Endodermal cell (in vitro differentiated cells): Measurements from ENCODE around the gene MPRIP. TPM values are rescaled to one million over a fixed set of nuclear protein-coding genes. Genes with fewer than 3 reads are reported as not detected.
A peak's percentile ranks its signal among the peaks of the same experiment; 100 is the strongest.

ENCODE experiments used
- DNase-seq: peaks from one replicate; pipeline ENCODE4 v3.0.0-alpha.2; 2017
- H3K27ac ChIP-seq: 2 replicates; pipeline ENCODE4 v1.5.1; 2013; ENCODE audit warnings: mild to moderate bottlenecking, low read depth, low read length, moderate library complexity
- H3K27me3 ChIP-seq: 2 replicates; pipeline ENCODE4 v1.6.1; 2013; ENCODE audit warnings: mild to moderate bottlenecking, low read length, moderate library complexity; ENCODE audit not compliant: insufficient read depth, control insufficient read depth, poor library complexity, severe bottlenecking
- H3K36me3 ChIP-seq: 2 replicates; pipeline ENCODE4 v1.7.0; 2013; ENCODE audit warnings: mild to moderate bottlenecking, low read length, moderate library complexity; ENCODE audit not compliant: control insufficient read depth, insufficient read depth
- H3K4me1 ChIP-seq: one replicate; pipeline ENCODE4 v1.7.0; 2013; ENCODE audit warnings: low read length; ENCODE audit not compliant: control insufficient read depth, insufficient read depth
- H3K4me3 ChIP-seq: 2 replicates; pipeline ENCODE4 v1.5.1; 2013; ENCODE audit warnings: mild to moderate bottlenecking, low read length, moderate library complexity
- H3K9ac ChIP-seq: 2 replicates; pipeline ENCODE4 v1.6.1; 2013; ENCODE audit warnings: mild to moderate bottlenecking, low read length, moderate library complexity; ENCODE audit not compliant: poor library complexity, severe bottlenecking; ENCODE audit errors: extremely low read depth
- H3K9me3 ChIP-seq: 2 replicates; pipeline ENCODE4 v1.6.1; 2013; ENCODE audit warnings: mild to moderate bottlenecking, low read length, moderate library complexity; ENCODE audit not compliant: control insufficient read depth
- H3K27ac Mint-ChIP-seq: 2 replicates; pipeline ENCODE4 v1.8.0; 2020; ENCODE audit warnings: mixed read lengths
- H3K27me3 Mint-ChIP-seq: 2 replicates; pipeline ENCODE4 v1.8.0; 2021; ENCODE audit warnings: mild to moderate bottlenecking, mixed read lengths; ENCODE audit not compliant: insufficient read depth
- H3K36me3 Mint-ChIP-seq: 2 replicates; pipeline ENCODE4 v1.8.0; 2020; ENCODE audit warnings: low read depth, mixed read lengths
- H3K4me1 Mint-ChIP-seq: 2 replicates; pipeline ENCODE4 v1.8.0; 2020; ENCODE audit warnings: mixed read lengths
- H3K4me3 Mint-ChIP-seq: 2 replicates; pipeline ENCODE4 v1.8.0; 2020; ENCODE audit warnings: mild to moderate bottlenecking, moderate library complexity, mixed read lengths
- H3K9me3 Mint-ChIP-seq: 2 replicates; pipeline ENCODE4 v1.8.0; 2020; ENCODE audit warnings: mild to moderate bottlenecking, mixed read lengths
- CTCF ChIP-seq: fragments of 200-600 bp; sonication (generic); conservative IDR thresholded peaks from 2 replicates; pipeline ENCODE4 v1.5.0; 2021; ENCODE audit warnings: antibody characterized with exemption, mild to moderate bottlenecking
- WGBS, 2 experiments: methylation state at CpG; one replicate each; pipeline versions ENCODE4 v1.1.5 to v1.1.7; 2013; ENCODE audit warnings: missing lambda C conversion rate in 2 of 2, mixed read lengths in 1 of 2; ENCODE audit not compliant: insufficient coverage in 1 of 2, insufficient read length in 1 of 2; 5-methylcytosine and 5-hydroxymethylcytosine counted together
- total RNA-seq, 2 donors: library from RNA; stranded (reverse); fragmentation: NEBNext Ultra II Directional in 1 of 2; extraction: Animal tissue kit (Norgen Biotek cat#: 25700) in 1 of 2; gene quantifications; 2 replicates in 1 of 2; 3 replicates in 1 of 2; pipeline ENCODE4 v1.2.1, GENCODE V29; 2021

Gene MPRIP
- total RNA-seq, 2 donors from 2014 or later, result 154 to 155 TPM

DNA sequence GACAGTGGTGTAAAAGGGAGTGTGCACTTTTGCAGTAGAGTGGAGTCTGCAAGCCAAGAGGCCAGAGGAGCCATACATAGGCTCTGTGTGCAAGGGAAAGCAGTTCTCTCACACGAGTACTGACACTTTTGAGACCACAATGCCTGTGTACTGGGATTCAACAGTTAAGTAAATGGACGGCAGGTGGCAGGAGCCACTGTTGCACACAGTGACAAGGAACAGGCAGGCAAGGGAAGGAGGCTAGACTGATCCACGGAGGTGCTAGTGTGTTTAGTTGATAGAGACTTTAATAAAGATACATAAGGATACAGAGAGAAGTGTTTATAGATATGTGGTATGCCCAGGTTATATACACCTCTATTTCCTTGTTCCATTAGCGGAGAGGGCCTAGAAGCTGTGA lies 67.0 kb downstream of the MPRIP start:
- no peaks in the 10 kb centered on the region for H3K9me3 ChIP-seq
- WGBS, 2 experiments, result 90 to 91% methylated on average over 4 of the region's 4 CpGs
- H3K4me1 ChIP-seq, result no peaks in the 10 kb centered on the region
- no peaks in the 10 kb centered on the region for H3K9me3 Mint-ChIP-seq
- peak overlapping the region; percentile 27 for H3K27ac Mint-ChIP-seq
- H3K27me3 ChIP-seq, result no peaks in the 10 kb centered on the region
- H3K4me1 Mint-ChIP-seq, result no peaks in the 10 kb centered on the region
- H3K36me3 Mint-ChIP-seq, result no peaks in the 10 kb centered on the region
- H3K9ac ChIP-seq, result no peak overlapping the region
- no peak for TF ChIP-seq CTCF
- H3K4me3 ChIP-seq, result no peak overlapping the region
- no peak overlapping the region for H3K27ac ChIP-seq
- no peaks in the 10 kb centered on the region for H3K36me3 ChIP-seq
- H3K4me3 Mint-ChIP-seq, result no peak overlapping the region
- H3K27me3 Mint-ChIP-seq, result no peaks in the 10 kb centered on the region
- no peak for DNase-seq

DNA sequence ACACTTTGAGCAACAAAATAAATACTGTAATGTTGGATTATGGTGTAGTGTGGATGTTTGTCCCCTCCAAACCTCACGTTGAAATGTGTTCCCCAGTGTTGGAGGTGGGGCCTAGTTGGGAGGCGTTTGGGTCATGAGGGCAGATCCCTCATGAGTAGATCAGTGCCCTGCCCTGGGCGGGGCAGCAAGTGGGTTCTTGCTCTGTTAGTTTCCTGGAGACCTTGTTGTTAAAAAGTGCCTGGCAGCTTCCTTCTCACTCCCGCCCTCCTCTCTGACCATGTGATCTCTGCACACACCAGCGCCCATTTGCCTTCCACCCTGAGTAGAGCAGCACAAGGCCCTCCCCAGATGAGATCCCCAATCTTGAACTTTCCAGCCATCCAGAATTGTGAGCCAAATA lies 67.7 kb downstream of the MPRIP start:
- no peaks in the 10 kb centered on the region for H3K36me3 ChIP-seq
- no peak overlapping the region for H3K9ac ChIP-seq
- H3K4me1 Mint-ChIP-seq, result no peaks in the 10 kb centered on the region
- no peak for DNase-seq
- H3K27ac ChIP-seq, result no peak overlapping the region
- no peak overlapping the region for H3K4me3 Mint-ChIP-seq
- no peaks in the 10 kb centered on the region for H3K36me3 Mint-ChIP-seq
- H3K27me3 ChIP-seq, result no peaks in the 10 kb centered on the region
- H3K4me3 ChIP-seq, result no peak overlapping the region
- H3K27me3 Mint-ChIP-seq, result no peaks in the 10 kb centered on the region
- H3K9me3 Mint-ChIP-seq, result no peaks in the 10 kb centered on the region
- H3K27ac Mint-ChIP-seq, result peak overlapping the region; percentile 4
- no peaks in the 10 kb centered on the region for H3K9me3 ChIP-seq
- WGBS, 2 experiments, result 89 to 92% methylated on average over 4 to 5 of the region's 5 CpGs
- H3K4me1 ChIP-seq, result no peaks in the 10 kb centered on the region
- TF ChIP-seq CTCF, result no peak

GRCh38 chr17:17110520-17110919 lies 68.3 kb downstream of the MPRIP start:
- Histone ChIP-seq H3K4me3 (no peak overlapping the region), H3K9ac (no peak overlapping the region), H3K9me3 (no peaks in the 10 kb centered on the region), H3K27me3 (no peaks in the 10 kb centered on the region), H3K27ac (no peak overlapping the region), H3K36me3 (no peaks in the 10 kb centered on the region), H3K4me1 (no peaks in the 10 kb centered on the region)
- DNase-seq, result no peak
- Mint-ChIP-seq H3K9me3 (no peaks in the 10 kb centered on the region), H3K27me3 (no peaks in the 10 kb centered on the region), H3K27ac (no peak overlapping the region), H3K4me1 (no peaks in the 10 kb centered on the region), H3K4me3 (no peak overlapping the region), H3K36me3 (no peaks in the 10 kb centered on the region)
- no peak for TF ChIP-seq CTCF
- 60 to 85% methylated on average over 1 to 5 of the region's 5 CpGs for WGBS, 2 experiments
